ENCODE data around the gene DAB2.

Gene DAB2

DNA sequence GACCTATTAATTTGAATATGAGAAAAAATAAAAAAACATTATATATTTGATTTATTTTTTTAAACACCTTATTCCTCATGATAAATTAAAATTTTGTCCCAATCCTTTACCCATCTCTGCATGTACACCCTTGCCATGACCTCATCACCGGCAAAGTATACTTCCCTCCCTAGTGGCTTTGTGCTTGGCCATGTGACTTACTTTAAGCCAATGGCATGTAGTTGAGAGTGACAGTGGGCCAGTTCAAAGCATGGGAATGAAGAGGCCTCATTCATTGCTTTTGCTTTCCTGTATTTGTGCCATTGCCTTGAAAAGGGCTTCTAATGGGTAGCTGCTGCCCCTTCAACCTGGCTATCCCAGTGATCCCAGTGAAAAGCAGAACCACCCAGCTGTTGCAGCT is 91.7 kb downstream of the DAB2 start:
- no peak for DNase-seq

DNA sequence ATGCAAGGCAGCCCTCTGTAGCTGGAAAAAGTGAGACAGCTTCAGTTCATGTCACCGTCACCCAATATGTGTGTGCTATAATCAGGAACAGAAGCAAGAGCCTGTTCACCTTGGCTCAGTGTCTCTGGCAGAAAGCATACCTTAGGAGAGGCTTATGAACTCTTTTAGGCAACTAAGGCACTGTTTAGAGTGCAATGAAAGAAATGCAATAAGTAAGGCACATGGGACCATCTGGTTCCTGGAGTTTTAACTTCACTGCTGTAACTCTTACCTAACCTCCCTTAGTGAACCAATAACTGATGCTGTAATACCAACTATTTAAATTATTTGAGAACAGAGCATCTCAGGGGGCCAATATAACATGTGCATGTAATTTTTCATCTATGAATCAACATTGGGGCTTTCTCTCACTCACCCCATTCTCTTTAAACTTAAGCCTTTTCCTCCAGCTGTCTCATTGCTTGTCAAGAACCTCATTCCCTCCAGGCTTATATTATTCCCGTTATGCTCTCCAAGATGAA is 92.9 kb downstream of the DAB2 start:
- no peak for DNase-seq

DNA sequence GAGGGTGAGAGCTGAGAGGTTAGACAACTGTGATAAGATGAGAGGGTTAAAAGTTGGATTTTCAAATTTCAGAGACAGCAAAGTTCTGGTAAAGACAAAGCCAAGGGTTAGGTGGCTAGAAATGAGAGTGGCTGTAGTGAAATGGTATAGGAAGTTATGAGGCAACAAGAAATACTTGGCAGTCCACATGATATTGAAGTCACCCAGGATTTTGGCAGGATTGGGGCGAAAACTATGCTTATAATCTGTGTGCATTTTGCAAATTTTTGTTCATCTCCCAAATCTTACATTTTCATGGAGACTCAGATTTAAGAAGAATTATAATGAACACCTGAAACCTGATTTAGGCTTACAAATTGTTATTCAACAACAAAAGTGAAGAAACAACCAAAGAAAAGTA is 96.0 kb downstream of the DAB2 start:
- no peak for DNase-seq

DNA sequence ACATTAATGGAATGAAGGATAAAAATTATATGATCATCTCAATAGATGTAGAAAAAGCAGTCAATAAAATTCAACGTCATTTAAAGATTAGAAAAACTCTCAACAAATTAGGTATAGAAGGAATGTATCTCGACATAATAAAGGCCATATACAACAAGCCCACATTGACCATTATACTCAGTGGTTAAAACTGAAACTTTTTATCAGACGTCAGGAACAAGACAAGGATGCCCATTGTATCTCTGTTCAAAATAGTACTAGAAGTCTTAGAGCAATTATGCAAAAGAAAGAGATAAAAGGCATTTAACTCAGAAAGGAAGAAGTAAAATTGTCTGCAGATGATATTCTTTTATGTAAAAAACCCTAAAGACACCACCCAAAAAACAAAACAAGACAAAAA is 101.2 kb downstream of the DAB2 start:
- DNase-seq: no peak

Measured in NCI-H446 treated with DMSO at 0.1 percent for 48 hours (cell line).